C4-2B (cell line): Measurements from ENCODE around the gene TOMM20.

Experiments
- CTCF ChIP-seq: fragments of 450-650 bp; conservative IDR thresholded peaks from 2 replicates; pipeline ENCODE4 v1.5.1; 2017; ENCODE audit warnings: mild to moderate bottlenecking
- ZFX ChIP-seq: fragments of 450-650 bp; IDR thresholded peaks from 2 replicates; pipeline ENCODE4 v1.6.1; 2017

DNA sequence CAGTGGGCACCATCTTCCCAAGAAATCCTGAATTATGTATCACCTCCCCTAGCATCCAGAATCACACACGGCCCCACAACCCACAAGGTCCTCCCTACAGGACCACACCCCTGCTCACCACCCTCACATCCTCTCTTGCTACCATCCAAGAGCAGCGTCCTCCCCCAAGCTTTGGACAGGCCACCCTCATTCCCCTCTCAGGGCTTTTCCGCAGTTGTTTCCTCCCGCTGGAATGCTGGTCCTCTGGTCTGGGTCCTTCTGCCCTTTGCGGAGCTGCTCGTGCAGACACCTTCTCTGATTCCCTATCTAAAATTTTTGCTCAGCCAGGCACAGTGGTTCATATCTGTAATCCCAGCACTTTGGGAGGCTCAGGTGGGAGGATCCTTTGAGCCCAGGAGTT lies 56.5 kb downstream of the TOMM20 start:
- TF ChIP-seq CTCF (no peak), ZFX (no peak)
